ENCODE measurements around the gene NEDD9.

DNA sequence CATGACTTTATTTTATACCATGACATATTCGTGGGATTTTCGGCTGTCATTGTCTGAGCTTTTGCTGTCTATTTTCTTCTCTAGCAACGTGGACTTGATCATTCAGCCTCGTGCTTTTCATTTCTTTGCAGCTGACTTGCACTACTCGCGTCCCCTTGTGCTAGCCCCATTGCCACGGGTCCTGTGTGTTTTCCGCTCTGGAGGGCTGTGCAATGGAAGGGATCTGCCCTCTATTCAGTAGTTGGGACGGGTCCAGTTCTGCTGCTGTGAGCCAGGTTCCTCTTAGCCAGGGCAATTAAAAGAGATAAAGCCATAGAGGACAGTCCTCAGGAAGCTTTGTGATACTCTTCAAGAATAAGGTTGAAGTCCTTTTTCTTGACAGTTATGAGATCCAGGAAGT, 17.6 kb downstream of the NEDD9 start:
- no peak for TF ChIP-seq NRF1 (conservative IDR thresholded peaks at IDR 0.05; ENCODE audit: low read depth, low read length)
- no peak for TF ChIP-seq POLR2A (IDR thresholded peaks at IDR 0.05; ENCODE audit: low read depth, low read length)
- TF ChIP-seq, protein P1, sequence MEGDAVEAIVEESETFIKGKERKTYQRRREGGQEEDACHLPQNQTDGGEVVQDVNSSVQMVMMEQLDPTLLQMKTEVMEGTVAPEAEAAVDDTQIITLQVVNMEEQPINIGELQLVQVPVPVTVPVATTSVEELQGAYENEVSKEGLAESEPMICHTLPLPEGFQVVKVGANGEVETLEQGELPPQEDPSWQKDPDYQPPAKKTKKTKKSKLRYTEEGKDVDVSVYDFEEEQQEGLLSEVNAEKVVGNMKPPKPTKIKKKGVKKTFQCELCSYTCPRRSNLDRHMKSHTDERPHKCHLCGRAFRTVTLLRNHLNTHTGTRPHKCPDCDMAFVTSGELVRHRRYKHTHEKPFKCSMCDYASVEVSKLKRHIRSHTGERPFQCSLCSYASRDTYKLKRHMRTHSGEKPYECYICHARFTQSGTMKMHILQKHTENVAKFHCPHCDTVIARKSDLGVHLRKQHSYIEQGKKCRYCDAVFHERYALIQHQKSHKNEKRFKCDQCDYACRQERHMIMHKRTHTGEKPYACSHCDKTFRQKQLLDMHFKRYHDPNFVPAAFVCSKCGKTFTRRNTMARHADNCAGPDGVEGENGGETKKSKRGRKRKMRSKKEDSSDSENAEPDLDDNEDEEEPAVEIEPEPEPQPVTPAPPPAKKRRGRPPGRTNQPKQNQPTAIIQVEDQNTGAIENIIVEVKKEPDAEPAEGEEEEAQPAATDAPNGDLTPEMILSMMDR (IDR thresholded peaks at IDR 0.05 in 2 of 3, conservative IDR thresholded peaks at IDR 0.05 in 1 of 3; ENCODE audit: control insufficient read depth in 2 of 3, extremely low read depth in 1 of 3, insufficient read depth in 1 of 3, low read depth in 3 of 3, low read length in 3 of 3) = no peak
- TF ChIP-seq, protein P2, sequence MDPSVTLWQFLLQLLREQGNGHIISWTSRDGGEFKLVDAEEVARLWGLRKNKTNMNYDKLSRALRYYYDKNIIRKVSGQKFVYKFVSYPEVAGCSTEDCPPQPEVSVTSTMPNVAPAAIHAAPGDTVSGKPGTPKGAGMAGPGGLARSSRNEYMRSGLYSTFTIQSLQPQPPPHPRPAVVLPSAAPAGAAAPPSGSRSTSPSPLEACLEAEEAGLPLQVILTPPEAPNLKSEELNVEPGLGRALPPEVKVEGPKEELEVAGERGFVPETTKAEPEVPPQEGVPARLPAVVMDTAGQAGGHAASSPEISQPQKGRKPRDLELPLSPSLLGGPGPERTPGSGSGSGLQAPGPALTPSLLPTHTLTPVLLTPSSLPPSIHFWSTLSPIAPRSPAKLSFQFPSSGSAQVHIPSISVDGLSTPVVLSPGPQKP (IDR thresholded peaks at IDR 0.05; ENCODE audit: low read depth, low read length) = no peak
- TF ChIP-seq MXI1 (IDR thresholded peaks at IDR 0.05; ENCODE audit: low read depth, low read length) = no peak
- TF ChIP-seq, protein P3, sequence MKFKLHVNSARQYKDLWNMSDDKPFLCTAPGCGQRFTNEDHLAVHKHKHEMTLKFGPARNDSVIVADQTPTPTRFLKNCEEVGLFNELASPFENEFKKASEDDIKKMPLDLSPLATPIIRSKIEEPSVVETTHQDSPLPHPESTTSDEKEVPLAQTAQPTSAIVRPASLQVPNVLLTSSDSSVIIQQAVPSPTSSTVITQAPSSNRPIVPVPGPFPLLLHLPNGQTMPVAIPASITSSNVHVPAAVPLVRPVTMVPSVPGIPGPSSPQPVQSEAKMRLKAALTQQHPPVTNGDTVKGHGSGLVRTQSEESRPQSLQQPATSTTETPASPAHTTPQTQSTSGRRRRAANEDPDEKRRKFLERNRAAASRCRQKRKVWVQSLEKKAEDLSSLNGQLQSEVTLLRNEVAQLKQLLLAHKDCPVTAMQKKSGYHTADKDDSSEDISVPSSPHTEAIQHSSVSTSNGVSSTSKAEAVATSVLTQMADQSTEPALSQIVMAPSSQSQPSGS (IDR thresholded peaks at IDR 0.05; ENCODE audit: low read length) = no peak
- no peak for TF ChIP-seq MTA2 (IDR thresholded peaks at IDR 0.05; ENCODE audit: low read depth)
- TF ChIP-seq BACH1 (IDR thresholded peaks at IDR 0.05; ENCODE audit: borderline replicate concordance) = no peak
- no peak for TF ChIP-seq NBN (IDR thresholded peaks at IDR 0.05)
- TF ChIP-seq, protein P4, sequence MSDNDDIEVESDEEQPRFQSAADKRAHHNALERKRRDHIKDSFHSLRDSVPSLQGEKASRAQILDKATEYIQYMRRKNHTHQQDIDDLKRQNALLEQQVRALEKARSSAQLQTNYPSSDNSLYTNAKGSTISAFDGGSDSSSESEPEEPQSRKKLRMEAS (IDR thresholded peaks at IDR 0.05; ENCODE audit: low read depth, low read length) = no peak
- no peak for TF ChIP-seq TBL1XR1 (IDR thresholded peaks at IDR 0.05; ENCODE audit: low read depth, low read length)

Data from GM12878 (cell line).